Measurements from ENCODE around the gene SLC22A5.

SLC22A5 gene

GRCh38 chr5:132389051-132389331 lies 19.5 kb downstream of the SLC22A5 start:
- TF ChIP-seq REST (IDR thresholded peaks at IDR 0.05; ENCODE audit: insufficient read depth in 1 of 2, low read depth in 2 of 2, low read length in 2 of 2) = no peak
- no peak for TF ChIP-seq TAF1 (IDR thresholded peaks at IDR 0.05; ENCODE audit: borderline replicate concordance, insufficient read depth, low read length)
- no peak for TF ChIP-seq SIN3A (IDR thresholded peaks at IDR 0.05; ENCODE audit: borderline replicate concordance, insufficient read depth, low read length)
- no peak for TF ChIP-seq POLR2AphosphoS5 (IDR thresholded peaks at IDR 0.05; ENCODE audit: low read depth, low read length)
- TF ChIP-seq FOXP2 (optimal IDR thresholded peaks at IDR 0.05; ENCODE audit: borderline replicate concordance, extremely low read depth, extremely low read length, insufficient read depth) = no peak

DNA sequence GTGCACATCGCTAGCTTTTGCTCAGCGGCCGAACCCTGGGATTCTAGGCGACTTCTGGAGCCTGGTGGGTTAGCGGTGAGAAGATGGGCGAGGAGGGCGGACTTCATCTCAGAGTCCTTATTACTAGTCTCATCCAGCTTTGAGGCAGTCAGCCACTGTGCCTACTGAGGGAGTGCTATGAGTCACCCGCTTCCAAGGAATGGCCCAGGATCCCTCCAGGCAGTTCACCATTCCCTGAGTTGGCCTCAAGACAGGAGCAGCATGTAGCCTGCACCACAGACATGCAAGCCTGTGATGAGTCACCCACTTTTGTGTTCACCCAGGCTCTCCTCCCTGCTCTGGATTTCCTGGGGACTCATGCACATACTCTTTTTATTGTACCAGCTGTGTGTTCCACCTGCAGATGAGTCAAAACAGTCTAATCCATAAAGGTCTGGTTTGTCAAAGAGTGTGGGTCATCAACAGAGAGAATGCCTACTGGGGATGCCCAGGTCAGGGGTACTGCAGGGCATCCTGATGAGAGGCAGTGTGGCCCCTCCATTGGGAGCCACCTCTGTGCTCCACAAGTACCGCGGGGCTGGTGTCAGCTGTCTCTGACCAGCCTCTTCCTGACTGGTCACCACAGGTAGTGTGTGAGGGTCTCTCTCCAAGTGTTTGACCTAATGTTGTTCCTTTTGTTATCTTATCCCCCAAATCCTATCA lies 20.2 kb downstream of the SLC22A5 start:
- no peak for TF ChIP-seq POLR2AphosphoS5 (IDR thresholded peaks at IDR 0.05; ENCODE audit: low read depth, low read length)
- peak; percentile 42 for TF ChIP-seq FOXP2 (optimal IDR thresholded peaks at IDR 0.05; ENCODE audit: borderline replicate concordance, extremely low read depth, extremely low read length, insufficient read depth)

DNA sequence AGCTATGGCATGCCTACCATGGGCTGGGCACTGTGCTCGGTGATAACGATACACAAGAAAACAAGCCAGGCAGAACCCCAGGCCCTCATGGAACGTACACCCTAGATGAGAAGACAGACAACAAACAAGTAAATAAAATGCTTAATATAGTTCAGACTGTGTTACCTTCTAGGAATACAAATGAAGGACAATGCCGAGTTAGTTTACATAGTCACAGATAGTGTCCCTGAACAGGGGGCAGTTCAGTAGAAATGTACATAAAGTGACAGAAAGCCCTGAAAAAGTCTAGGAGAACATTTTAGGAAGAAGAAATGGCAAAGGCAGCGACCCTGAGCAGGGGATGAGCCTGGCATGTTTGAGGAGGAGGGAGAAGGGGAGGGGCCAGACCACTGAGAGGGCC lies 21.7 kb downstream of the SLC22A5 start:
- TF ChIP-seq REST (IDR thresholded peaks at IDR 0.05; ENCODE audit: insufficient read depth in 1 of 2, low read depth in 2 of 2, low read length in 2 of 2) = no peak
- no peak for TF ChIP-seq SIN3A (IDR thresholded peaks at IDR 0.05; ENCODE audit: borderline replicate concordance, insufficient read depth, low read length)
- TF ChIP-seq TAF1 (IDR thresholded peaks at IDR 0.05; ENCODE audit: borderline replicate concordance, insufficient read depth, low read length) = no peak
- no peak for TF ChIP-seq FOXP2 (optimal IDR thresholded peaks at IDR 0.05; ENCODE audit: borderline replicate concordance, extremely low read depth, extremely low read length, insufficient read depth)
- no peak for TF ChIP-seq POLR2AphosphoS5 (IDR thresholded peaks at IDR 0.05; ENCODE audit: low read depth, low read length)

GRCh38 chr5:132391870-132392269 lies 22.4 kb downstream of the SLC22A5 start:
- no peak for TF ChIP-seq REST (IDR thresholded peaks at IDR 0.05; ENCODE audit: insufficient read depth in 1 of 2, low read depth in 2 of 2, low read length in 2 of 2)
- no peak for TF ChIP-seq POLR2AphosphoS5 (IDR thresholded peaks at IDR 0.05; ENCODE audit: low read depth, low read length)
- TF ChIP-seq FOXP2 (optimal IDR thresholded peaks at IDR 0.05; ENCODE audit: borderline replicate concordance, extremely low read depth, extremely low read length, insufficient read depth) = no peak
- TF ChIP-seq SIN3A (IDR thresholded peaks at IDR 0.05; ENCODE audit: borderline replicate concordance, insufficient read depth, low read length) = no peak
- no peak for TF ChIP-seq TAF1 (IDR thresholded peaks at IDR 0.05; ENCODE audit: borderline replicate concordance, insufficient read depth, low read length)

DNA sequence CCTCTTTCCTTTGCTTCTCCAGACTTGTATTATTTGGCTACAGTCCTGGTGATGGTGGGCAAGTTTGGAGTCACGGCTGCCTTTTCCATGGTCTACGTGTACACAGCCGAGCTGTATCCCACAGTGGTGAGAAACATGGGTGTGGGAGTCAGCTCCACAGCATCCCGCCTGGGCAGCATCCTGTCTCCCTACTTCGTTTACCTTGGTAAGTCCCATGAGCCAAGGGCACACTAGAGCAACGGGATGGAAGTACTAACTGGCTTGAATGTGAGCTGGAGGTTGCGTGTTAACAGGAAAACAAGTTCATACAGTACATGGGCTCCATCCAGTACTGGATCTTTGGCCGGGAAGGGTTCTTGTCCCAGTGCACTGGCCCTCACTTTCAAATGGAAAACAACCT lies 22.9 kb downstream of the SLC22A5 start:
- TF ChIP-seq POLR2AphosphoS5 (IDR thresholded peaks at IDR 0.05; ENCODE audit: low read depth, low read length) = no peak

DNA sequence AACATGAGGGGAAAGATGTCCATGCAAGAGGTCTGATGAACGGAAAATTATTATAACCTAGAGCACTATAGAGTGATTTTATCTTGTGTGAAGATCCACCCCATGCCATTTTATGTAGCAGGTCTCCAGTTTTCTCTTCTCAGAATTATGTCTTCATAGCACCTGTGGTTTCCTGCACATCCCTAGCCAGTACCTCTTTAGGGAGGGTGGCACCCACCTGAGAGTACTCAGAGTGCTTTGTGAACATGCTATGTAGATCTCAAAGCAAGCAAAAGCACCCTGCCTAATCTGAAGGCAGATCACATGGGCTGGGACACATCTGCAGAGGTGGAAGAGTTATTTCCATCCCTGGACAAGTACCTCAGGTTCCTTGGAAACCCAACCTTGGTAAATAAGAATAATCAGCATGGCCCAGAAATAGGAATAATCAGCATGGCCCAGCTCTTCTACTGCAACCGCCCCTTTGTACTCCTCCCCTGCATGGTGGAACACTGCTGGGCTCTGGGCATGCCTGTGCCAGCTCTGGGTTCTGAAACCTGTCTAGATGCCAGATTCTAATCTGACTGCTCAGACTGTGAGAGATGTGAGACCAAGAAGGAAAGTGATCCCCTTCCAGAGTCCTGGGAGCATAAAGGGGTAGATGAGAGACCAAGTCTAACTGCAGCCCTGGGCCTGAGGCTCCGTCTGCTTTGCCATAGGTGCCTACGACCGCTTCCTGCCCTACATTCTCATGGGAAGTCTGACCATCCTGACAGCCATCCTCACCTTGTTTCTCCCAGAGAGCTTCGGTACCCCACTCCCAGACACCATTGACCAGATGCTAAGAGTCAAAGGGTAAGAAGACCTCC lies 23.7 kb downstream of the SLC22A5 start:
- no peak for TF ChIP-seq POLR2AphosphoS5 (IDR thresholded peaks at IDR 0.05; ENCODE audit: low read depth, low read length)
- TF ChIP-seq SIN3A (IDR thresholded peaks at IDR 0.05; ENCODE audit: borderline replicate concordance, insufficient read depth, low read length) = no peak
- TF ChIP-seq REST (IDR thresholded peaks at IDR 0.05; ENCODE audit: insufficient read depth in 1 of 2, low read depth in 2 of 2, low read length in 2 of 2) = no peak
- TF ChIP-seq FOXP2 (optimal IDR thresholded peaks at IDR 0.05; ENCODE audit: borderline replicate concordance, extremely low read depth, extremely low read length, insufficient read depth) = no peak
- TF ChIP-seq TAF1 (IDR thresholded peaks at IDR 0.05; ENCODE audit: borderline replicate concordance, insufficient read depth, low read length) = no peak
